Measurements from ENCODE around the gene TPD52L2.

- no peak for TF ChIP-seq CTCF (IDR thresholded peaks at IDR 0.05)
- no peak for TF ChIP-seq POLR2AphosphoS5 (IDR thresholded peaks at IDR 0.05)
- no peak for TF ChIP-seq POLR2A (IDR thresholded peaks at IDR 0.05)
- no peak for TF ChIP-seq EP300 (IDR thresholded peaks at IDR 0.05)
Observed at GRCh38 chr20:63917811-63918210, 52.7 kb downstream of the TPD52L2 start.
